ENCODE results near the gene TMEM221.
A peak's percentile ranks its signal among the peaks of the same experiment; 100 is the strongest.

Gene TMEM221

DNA sequence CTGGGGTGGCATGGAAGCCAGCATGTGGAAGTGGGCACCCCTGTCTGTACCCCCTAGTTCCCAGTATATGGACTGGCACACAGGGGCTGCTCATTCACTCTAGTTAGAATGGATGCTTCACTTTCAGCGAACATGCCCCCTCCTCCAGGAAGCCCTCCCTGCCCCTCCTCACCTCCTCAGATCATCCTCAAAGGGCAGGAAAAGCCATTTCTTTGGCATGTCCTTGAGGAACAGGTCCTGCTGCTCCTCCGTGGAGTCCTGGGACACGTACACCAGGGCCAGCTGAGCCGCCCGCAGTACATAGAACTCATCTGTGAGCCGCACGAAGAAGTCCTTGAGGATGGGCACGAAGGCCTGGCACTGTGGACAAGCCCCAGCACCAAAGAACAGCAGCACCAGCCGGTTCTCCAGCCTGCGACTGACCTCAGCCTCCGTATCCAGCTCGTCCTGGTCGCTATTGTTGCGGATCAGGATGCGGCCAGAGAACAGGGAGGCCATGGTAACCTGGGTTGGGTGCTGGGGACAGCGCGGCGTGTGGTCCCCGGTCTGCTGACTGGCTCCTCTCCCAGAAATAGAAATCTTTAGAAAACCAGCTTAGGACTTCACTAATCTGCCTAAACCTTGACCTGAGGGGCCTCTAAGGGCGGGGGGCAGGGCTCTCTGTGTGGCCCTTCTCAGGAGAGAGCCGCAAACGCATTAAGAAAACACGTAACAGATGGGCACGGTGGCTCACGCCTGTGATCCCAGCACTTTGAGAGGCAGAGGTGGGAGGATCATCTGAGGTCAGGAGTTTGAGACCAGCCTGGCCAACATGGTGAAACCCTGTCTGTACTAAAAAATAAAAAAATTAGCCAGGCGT lies 12.1 kb upstream of the TMEM221 start, which contains the start of gene NXNL1:
Gene NXNL1 (minus strand): TSS at position 555 of the 859 bp plus-strand sequence. CDS start 57 bp downstream, at position 498.
- peaks cover 78% of the 10 kb centered on the region for H3K27me3 Mint-ChIP-seq
- H3K4me1 Mint-ChIP-seq, result no peaks in the 10 kb centered on the region
- H3K36me3 Mint-ChIP-seq, result no peaks in the 10 kb centered on the region
- H3K27ac Mint-ChIP-seq, result no peak within 1 kb of the TSS
- no peak within 1 kb of the TSS for H3K4me3 Mint-ChIP-seq
- ATAC-seq, result no peak
- H3K9me3 Mint-ChIP-seq, result no peaks in the 10 kb centered on the region

DNA sequence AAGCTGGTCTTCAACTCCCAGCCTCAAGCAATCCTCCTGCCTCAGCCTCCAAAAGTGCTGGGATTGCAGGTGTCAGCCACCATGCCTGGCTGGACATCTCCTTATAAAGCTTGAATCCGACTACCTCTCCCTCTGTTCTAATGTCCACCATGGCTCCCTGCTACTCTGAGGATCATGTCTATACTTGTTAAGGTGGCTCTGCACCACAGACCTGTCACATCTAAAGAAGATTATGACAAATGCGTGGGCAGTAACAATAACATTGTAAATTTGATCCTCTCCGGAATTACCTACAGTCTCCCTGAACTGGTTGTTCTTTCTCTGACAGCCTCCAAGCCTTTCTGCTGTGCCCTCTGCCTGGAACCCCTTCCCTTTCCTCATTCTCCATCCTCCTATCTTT lies 10.5 kb upstream of the TMEM221 start:
- peaks cover 88% of the 10 kb centered on the region for H3K27me3 Mint-ChIP-seq
- H3K4me1 Mint-ChIP-seq, result no peaks in the 10 kb centered on the region
- no peaks in the 10 kb centered on the region for H3K36me3 Mint-ChIP-seq
- no peak for ATAC-seq
- H3K27ac Mint-ChIP-seq, result no peak overlapping the region
- H3K4me3 Mint-ChIP-seq, result no peak overlapping the region
- H3K9me3 Mint-ChIP-seq, result no peaks in the 10 kb centered on the region

DNA sequence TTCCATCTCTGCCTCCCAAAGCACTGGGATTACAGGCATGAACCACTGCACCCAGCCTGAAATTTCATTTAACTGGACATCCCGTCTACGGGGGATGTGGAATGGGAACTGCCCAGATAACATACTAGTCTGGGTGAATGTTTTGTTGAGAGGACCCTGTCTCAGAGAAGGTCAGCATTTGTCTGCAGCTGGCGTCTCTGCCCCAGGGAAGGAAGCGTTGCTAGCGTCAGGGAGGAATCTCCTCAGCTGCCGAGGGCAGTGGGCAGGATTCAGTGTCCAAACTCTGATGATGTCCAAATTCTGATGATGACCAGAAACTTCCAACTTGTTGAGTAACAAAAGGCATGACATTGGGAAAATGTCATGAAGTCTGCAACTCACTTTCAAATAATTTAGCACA lies 9.1 kb upstream of the TMEM221 start:
- no peak overlapping the region for H3K4me3 Mint-ChIP-seq
- ATAC-seq, result no peak
- no peaks in the 10 kb centered on the region for H3K9me3 Mint-ChIP-seq
- H3K27ac Mint-ChIP-seq, result no peak overlapping the region
- H3K4me1 Mint-ChIP-seq, result peaks cover 5% of the 10 kb centered on the region
- no peaks in the 10 kb centered on the region for H3K36me3 Mint-ChIP-seq
- H3K27me3 Mint-ChIP-seq, result peaks cover 89% of the 10 kb centered on the region

DNA sequence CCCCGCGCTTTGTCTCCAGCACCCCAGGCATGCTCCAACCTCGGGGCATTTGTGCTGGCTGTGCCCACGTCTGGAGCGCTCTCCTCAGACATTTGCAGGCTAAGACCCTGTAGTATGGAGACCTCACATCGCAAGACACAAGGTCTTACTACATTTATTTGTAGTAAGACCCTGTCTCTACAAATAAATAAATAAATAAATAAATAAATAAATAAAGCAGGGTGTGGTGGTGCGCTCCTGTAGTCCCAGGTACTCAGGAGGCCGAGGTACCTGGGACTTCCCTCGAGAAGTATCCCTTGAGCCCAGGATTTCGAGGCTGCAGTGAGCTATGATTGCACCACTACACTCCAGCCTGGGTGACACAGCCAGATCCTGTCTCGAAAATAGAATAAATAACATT lies 7.7 kb upstream of the TMEM221 start:
- Mint-ChIP-seq H3K9me3 (no peaks in the 10 kb centered on the region), H3K4me3 (no peak overlapping the region), H3K36me3 (no peaks in the 10 kb centered on the region), H3K27ac (no peak overlapping the region), H3K4me1 (peaks cover 5% of the 10 kb centered on the region), H3K27me3 (peaks cover 90% of the 10 kb centered on the region)
- ATAC-seq, result no peak

DNA sequence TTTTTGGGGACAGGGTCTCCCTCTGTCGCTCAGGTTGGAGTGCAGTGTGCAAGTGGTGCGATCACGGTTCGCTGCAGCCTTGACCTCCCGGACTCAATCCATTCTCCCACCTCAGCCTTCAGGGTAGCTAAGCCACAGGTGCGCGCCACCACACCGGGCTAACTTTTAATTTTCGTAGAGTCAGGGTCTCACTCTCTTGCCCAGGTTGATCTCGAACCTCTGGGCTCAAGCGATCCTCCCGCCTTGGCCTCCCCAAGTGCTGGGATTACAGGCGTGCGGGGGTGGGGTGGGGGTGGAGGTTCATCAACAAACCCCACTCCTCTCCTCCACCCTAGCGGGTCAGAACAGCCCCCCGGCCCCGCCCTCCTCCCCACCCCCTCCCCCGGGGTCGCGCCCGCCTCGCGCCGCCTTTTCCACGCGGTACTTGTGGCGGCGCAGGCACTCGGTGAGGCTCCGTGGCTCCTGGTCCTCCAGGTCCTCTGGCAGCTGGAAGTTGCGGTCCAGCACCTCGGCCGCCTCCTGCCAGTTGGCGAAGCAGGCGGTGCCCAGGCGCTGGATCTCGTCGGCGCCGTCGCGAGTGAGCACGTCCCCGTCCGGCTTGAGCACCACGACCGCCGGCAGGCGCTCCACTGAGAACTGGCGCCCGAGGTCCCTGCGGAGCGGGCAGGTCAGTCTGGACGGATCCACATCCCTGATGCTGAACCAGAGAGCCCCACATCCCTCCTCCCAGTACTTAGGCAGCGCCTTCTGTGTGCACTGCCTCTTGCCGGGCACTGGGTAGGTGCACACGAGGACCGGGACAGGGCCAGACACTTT lies 7.0 kb upstream of the TMEM221 start:
- Mint-ChIP-seq H3K36me3 (no peaks in the 10 kb centered on the region), H3K4me3 (no peak overlapping the region), H3K27me3 (peaks cover 90% of the 10 kb centered on the region), H3K9me3 (no peaks in the 10 kb centered on the region), H3K27ac (no peak overlapping the region), H3K4me1 (peaks cover 10% of the 10 kb centered on the region)
- no peak for ATAC-seq

DNA sequence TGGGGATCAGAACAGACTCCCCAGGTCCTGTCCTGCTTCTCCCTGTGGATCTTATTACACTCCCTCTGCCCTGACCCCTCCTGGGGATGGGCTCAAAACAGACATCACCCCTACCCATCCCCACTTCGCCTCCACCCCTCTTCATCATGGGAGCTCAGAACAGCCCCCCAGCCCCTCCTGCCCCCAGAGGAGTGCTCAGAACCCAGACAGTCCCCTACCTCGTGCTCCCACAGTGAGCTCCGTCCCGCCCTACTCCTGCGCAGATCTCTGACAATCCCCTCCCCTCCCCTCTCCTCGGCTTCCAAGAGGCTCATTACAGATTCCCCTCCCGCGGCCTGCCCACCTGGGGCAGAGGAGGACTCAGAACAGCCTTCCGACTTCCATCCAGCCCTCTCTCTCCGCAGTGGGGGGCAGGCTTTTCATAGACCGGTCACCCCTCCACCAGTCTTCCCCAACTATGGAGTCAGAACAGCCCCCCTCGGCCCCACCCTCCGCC lies 6.2 kb upstream of the TMEM221 start:
- H3K36me3 Mint-ChIP-seq, result no peaks in the 10 kb centered on the region
- peaks cover 13% of the 10 kb centered on the region for H3K4me1 Mint-ChIP-seq
- peaks cover 90% of the 10 kb centered on the region for H3K27me3 Mint-ChIP-seq
- no peaks in the 10 kb centered on the region for H3K9me3 Mint-ChIP-seq
- H3K4me3 Mint-ChIP-seq, result no peak overlapping the region
- H3K27ac Mint-ChIP-seq, result no peak overlapping the region
- no peak for ATAC-seq

DNA sequence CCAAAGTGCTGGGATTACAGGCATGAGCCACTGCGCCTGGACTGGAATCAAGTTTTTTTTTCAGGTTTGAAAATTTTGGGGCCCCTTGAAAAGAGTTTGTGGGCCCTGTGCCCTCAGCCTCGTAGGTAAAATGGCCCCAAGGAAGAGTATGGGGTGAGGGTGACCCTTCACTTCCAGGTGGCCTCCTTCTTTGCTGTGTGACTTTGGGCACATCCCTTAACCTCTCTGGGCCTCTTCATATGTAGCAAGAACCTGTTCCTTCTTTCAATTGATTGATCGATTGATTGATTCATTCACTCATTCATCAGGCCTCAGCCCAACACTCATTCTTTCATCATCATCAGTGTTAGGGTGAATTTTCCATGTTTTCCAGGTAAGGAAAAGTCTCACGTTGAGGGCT lies 3.4 kb upstream of the TMEM221 start:
- H3K4me1 Mint-ChIP-seq, result peaks cover 13% of the 10 kb centered on the region
- H3K27ac Mint-ChIP-seq, result no peak overlapping the region
- H3K36me3 Mint-ChIP-seq, result no peaks in the 10 kb centered on the region
- no peaks in the 10 kb centered on the region for H3K9me3 Mint-ChIP-seq
- peaks cover 64% of the 10 kb centered on the region for H3K27me3 Mint-ChIP-seq
- no peak for ATAC-seq
- H3K4me3 Mint-ChIP-seq, result no peak overlapping the region

DNA sequence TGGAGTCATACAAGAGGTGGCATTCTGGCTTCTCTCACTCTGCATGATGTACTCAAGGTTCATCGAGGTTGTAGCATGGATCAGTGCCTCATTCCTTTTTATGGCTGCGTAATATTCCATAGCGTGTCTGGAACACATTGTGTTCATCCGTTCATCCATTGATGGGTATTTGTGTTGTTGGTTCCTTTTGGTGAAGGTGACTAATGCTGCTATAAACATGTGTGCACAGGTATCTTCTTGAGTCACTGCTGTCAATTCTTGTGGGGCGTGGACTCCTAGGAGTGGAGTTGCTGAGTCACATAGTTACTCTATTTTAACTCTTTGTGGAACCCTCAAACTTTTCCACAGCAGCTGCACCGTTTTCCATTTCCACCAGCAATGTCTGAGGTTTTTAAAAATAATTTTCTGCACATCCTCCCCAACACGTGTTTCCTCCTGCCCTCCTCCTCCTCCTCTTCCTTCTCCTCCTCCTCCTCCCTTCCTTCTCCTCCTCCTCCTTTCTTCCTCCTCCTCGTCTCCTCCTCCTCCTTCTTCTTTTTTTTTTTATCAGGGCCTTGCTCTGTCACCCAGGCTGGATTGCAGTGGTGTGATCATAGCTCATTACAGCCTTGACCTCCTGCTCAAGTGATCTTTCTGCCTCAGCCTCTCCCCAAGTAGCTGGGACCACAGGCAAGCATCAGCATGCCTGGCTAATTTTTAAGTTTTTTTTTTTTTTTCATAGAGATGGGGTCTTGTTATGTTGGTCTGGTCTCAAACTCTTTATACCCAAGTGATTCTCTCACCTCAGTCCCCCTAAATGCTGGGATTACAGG lies 2.0 kb upstream of the TMEM221 start:
- peak; percentile 57 for ATAC-seq
- Mint-ChIP-seq H3K4me1 (peaks cover 13% of the 10 kb centered on the region), H3K27me3 (peaks cover 55% of the 10 kb centered on the region), H3K36me3 (no peaks in the 10 kb centered on the region), H3K4me3 (no peak overlapping the region), H3K9me3 (no peaks in the 10 kb centered on the region), H3K27ac (no peak overlapping the region)

DNA sequence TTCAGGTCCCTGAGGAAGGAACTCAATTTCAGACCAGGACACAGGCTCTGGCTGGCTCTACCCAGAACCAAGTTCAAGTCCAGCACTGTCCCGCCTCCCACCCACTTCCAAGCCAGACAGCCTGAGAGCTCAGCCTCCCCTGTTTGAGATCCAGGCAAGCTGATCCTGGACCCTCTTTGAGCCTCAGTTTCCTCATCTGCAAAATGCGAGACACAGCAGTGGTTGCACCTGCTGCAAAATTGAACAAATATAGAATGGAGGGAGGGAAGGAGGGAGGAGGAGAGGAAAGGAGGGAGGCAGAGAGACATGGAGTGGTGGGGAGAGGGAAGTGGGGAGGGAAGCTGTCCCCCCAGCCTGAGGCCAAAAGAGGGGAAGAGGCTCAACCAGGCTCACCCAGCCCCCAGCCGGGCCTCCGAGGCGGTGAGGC lies 751 bp downstream of the TMEM221 start:
- Mint-ChIP-seq H3K9me3 (no peaks in the 10 kb centered on the region), H3K4me3 (no peak overlapping the region), H3K27ac (no peak overlapping the region), H3K27me3 (peaks cover 30% of the 10 kb centered on the region), H3K36me3 (no peaks in the 10 kb centered on the region), H3K4me1 (peaks cover 8% of the 10 kb centered on the region)
- ATAC-seq, result no peak

DNA sequence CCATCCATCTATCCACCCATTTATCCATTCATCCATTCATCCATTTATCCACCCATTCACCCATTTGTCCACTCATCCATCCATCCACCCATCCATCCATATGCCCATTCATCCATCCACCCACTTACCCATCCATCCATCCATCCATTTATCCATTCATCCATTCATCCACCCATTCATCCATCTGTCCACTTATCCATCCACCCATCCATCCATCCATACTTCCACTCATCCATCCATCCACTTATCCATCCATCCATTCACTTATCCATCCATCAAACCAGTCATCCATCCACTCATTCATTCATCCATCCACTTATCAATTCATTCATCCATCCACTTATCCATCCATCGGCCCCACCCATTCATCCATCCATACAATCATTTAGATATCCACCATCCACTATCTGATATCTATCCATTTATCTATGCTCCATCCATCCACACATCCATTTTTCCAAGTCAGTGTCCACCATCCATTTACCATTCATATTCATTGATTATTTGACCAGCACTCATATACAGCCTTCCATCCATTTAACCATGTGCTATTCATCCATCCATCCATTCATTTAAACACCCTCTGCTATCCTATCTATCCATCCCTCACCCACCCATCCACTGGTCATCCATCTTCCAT lies 2.8 kb downstream of the TMEM221 start:
- H3K4me1 Mint-ChIP-seq, result peaks cover 4% of the 10 kb centered on the region
- H3K9me3 Mint-ChIP-seq, result no peaks in the 10 kb centered on the region
- peaks cover 12% of the 10 kb centered on the region for H3K27me3 Mint-ChIP-seq
- no peaks in the 10 kb centered on the region for H3K36me3 Mint-ChIP-seq
- no peak overlapping the region for H3K4me3 Mint-ChIP-seq
- H3K27ac Mint-ChIP-seq, result no peak overlapping the region
- no peak for ATAC-seq

DNA sequence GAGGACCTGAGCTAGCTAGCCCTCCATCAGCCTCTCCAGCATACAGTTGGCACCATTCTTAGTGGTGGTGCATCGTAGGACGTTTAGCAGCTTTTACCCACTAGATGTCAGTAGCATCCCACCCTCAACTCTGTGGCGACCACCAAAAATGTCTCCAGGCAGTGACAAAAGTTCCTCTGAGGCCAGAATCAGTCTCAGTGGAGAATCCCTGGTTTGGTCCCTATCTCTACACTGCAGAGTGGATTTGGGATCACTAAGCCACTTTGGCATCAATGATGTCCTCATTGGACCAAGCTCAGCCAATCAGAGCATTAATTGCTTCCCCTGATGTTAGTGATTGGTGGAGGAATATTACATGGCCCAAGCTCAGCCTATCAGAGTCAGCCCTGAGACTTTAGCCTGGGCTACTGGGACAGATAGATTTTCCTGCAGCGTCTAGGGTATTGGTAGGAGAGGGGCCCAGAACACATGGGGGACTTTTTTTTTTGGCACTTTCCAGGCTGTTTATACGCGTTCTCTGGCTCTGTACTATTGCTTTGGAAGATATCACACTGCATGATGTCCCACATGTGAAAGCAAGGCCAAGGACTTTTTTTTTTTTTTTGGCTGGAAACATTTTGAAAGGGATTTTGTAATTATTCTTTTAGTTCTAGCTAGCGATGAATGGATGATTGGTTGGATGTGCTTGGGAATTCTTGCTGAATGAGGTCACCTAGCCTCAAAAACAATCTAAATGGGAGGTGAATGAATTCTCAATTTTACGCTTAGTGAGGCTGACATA lies 7.0 kb downstream of the TMEM221 start:
- Mint-ChIP-seq H3K4me3 (no peak overlapping the region), H3K4me1 (no peaks in the 10 kb centered on the region), H3K9me3 (no peaks in the 10 kb centered on the region), H3K27ac (no peak overlapping the region), H3K36me3 (no peaks in the 10 kb centered on the region), H3K27me3 (no peaks in the 10 kb centered on the region)
- ATAC-seq, result no peak

DNA sequence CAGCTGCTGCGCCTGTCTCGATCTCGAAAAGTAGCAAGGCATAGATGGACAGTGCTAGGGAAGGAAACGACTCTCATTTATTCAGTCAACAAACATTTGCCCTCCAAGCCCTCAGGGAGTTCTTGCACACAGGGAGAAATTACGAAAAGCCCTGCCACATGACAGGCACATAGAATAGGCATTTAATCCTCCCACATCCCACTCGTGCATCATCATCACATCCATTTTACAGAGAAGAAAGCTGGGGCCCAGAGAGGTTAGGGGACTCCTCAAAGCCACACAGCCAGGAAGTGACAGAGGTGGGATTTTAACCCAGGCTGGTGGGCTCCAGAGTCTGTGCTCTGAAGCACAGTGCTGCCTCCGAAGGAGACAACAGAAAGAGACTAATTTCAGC lies 11.6 kb downstream of the TMEM221 start:
- Mint-ChIP-seq H3K27me3 (no peaks in the 10 kb centered on the region), H3K4me1 (no peaks in the 10 kb centered on the region), H3K9me3 (no peaks in the 10 kb centered on the region), H3K4me3 (no peak overlapping the region), H3K27ac (no peak overlapping the region), H3K36me3 (no peaks in the 10 kb centered on the region)
- no peak for ATAC-seq

DNA sequence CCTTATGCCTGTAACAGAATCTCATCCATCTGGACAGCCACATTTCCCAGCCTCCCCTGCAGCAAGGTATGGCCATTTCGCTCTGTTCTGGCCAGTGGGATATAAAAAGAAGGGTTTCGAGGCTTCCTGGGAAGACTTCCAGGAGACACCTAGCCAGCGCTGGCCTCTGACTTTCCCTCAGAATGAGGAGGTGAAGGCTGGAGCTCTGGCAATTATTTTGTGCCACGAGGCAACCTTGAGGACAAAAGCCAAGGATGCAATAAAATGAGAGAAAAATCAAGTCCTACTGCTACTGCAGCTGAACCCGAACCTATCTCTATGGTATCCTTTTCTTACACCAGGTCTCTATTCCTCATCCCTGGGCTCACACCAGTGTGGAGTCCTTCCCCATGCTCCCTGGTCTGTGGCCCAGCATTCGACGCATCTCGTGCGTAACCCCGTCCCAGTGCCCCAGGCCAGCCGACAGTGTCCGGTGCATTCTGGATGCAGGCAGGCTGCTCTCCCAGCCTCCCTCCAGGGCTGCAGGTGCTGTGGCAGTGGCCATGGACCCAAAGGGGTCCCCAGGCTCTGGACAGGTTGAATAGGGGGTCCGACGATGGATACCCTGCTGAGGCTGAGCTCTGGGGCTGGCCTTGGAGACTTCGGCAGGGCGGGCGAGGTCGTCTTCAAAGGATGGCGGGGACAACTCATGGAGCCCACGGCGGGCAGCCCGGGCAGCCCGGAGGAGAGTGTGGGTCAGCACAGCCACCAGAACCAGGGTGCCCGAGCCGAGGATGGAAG lies 12.2 kb downstream of the TMEM221 start:
- Mint-ChIP-seq H3K4me3 (no peak overlapping the region), H3K27me3 (no peaks in the 10 kb centered on the region), H3K9me3 (no peaks in the 10 kb centered on the region), H3K36me3 (no peaks in the 10 kb centered on the region), H3K4me1 (no peaks in the 10 kb centered on the region), H3K27ac (no peak overlapping the region)
- no peak for ATAC-seq

Measured in stimulated activated memory B cell treated with anti-CD40 and anti-IgM and Interleukin-4, amounts not matched to agents 10 μg/mL and 1 μg/mL and 100 μg/mL, for 72 hours (primary cell).